Measurements from ENCODE around the gene ULK1.

ULK1 gene

GRCh38 chr12:131919051-131919347, 24.6 kb downstream of the ULK1 start:
- in situ Hi-C loops (cut with MboI; ENCODE audit: low sequenced_read_pairs), result no loop called here

- in situ Hi-C loops (cut with MboI; ENCODE audit: low sequenced_read_pairs), result no loop called here
Observed at GRCh38 chr12:131919366-131920156, 25.1 kb downstream of the ULK1 start.

GRCh38 chr12:131920157-131920508, 25.7 kb downstream of the ULK1 start:
- in situ Hi-C loops (cut with MboI; ENCODE audit: low sequenced_read_pairs), result no loop called here

GRCh38 chr12:131920902-131921840, 26.7 kb downstream of the ULK1 start:
- in situ Hi-C loops (cut with MboI; ENCODE audit: low sequenced_read_pairs), result no loop called here

GRCh38 chr12:131921866-131922769, 27.7 kb downstream of the ULK1 start:
- in situ Hi-C loops (cut with MboI; ENCODE audit: low sequenced_read_pairs), result no loop called here

GRCh38 chr12:131922772-131923171, 28.4 kb downstream of the ULK1 start:
- in situ Hi-C loops (cut with MboI; ENCODE audit: low sequenced_read_pairs), result no loop called here

- in situ Hi-C loops (cut with MboI; ENCODE audit: low sequenced_read_pairs), result no loop called here
Observed at GRCh38 chr12:131923260-131923659, 28.8 kb downstream of the ULK1 start.

GRCh38 chr12:131927110-131928079, 33.0 kb downstream of the ULK1 start:
- in situ Hi-C loops (cut with MboI; ENCODE audit: low sequenced_read_pairs), result no loop called here

GRCh38 chr12:131928080-131928710, 33.8 kb downstream of the ULK1 start:
- in situ Hi-C loops (cut with MboI; ENCODE audit: low sequenced_read_pairs), result no loop called here

GRCh38 chr12:131928711-131929580, 34.5 kb downstream of the ULK1 start, which contains the start of gene PUS1:
Gene PUS1, plus strand, starts transcription at chr12:131929276. Its CDS starts 447 bp downstream, at chr12:131929723.
- in situ Hi-C loops (cut with MboI; ENCODE audit: low sequenced_read_pairs), result no loop called here

- in situ Hi-C loops (cut with MboI; ENCODE audit: low sequenced_read_pairs), result no loop called here
Observed at GRCh38 chr12:131929581-131930456, 35.4 kb downstream of the ULK1 start.

- in situ Hi-C loops (cut with MboI; ENCODE audit: low sequenced_read_pairs), result no loop called here
Observed at GRCh38 chr12:131930510-131930909, 36.1 kb downstream of the ULK1 start.

GRCh38 chr12:131933387-131933786, 39.0 kb downstream of the ULK1 start:
- in situ Hi-C loops (cut with MboI; ENCODE audit: low sequenced_read_pairs), result no loop called here

GRCh38 chr12:131934535-131934934, 40.1 kb downstream of the ULK1 start:
- in situ Hi-C loops (cut with MboI; ENCODE audit: low sequenced_read_pairs), result no loop called here

- in situ Hi-C loops (cut with MboI; ENCODE audit: low sequenced_read_pairs), result no loop called here
Observed at GRCh38 chr12:131938082-131938481, 43.7 kb downstream of the ULK1 start.

GRCh38 chr12:131939007-131939406, 44.6 kb downstream of the ULK1 start:
- in situ Hi-C loops (cut with MboI; ENCODE audit: low sequenced_read_pairs), result no loop called here

GRCh38 chr12:131940141-131940547, 45.7 kb downstream of the ULK1 start:
- in situ Hi-C loops (cut with MboI; ENCODE audit: low sequenced_read_pairs), result no loop called here
